ENCODE results near the gene LILRB5.
"Not testable (repeated sequence)": the region's sequence is repeated elsewhere in the genome, so short reads cannot be mapped to it uniquely, and the experiment has no call there.

Gene LILRB5

GRCh38 chr19:54207676-54207982 lies 49.4 kb downstream of the LILRB5 start:
- peaks cover 60 to 88% of the 10 kb centered on the region in 2 donors for H3K4me1 Mint-ChIP-seq
- no peaks in the 10 kb centered on the region for H3K27me3 Mint-ChIP-seq
- DNase-seq (no peak), ATAC-seq (replicated peaks) (peak; percentile 5 to 12)
- peak overlapping the region; percentile 68 to 82 for H3K4me3 Mint-ChIP-seq
- H3K36me3 Mint-ChIP-seq, result peaks cover 75 to 84% of the 10 kb centered on the region in 2 donors
- peaks cover 0 to 5% of the 10 kb centered on the region in 2 donors for H3K9me3 Mint-ChIP-seq
- H3K27ac Mint-ChIP-seq, result peak overlapping the region; percentile 99

- Mint-ChIP-seq H3K4me3 (peak overlapping the region; percentile 68 to 82), H3K4me1 (peaks cover 62 to 92% of the 10 kb centered on the region in 2 donors), H3K27ac (peak overlapping the region; percentile 99), H3K36me3 (peaks cover 76 to 87% of the 10 kb centered on the region in 2 donors)
- ATAC-seq (replicated peaks); DNase-seq; H3K27me3 Mint-ChIP-seq; H3K9me3 Mint-ChIP-seq: not testable (repeated sequence)
These were observed 49.9 kb downstream of the LILRB5 start for GRCh38 chr19:54207193-54207592.

GRCh38 chr19:54206831-54207177 lies 50.3 kb downstream of the LILRB5 start:
- Mint-ChIP-seq H3K9me3 (peaks cover 0 to 5% of the 10 kb centered on the region in 2 donors), H3K4me1 (peaks cover 62 to 96% of the 10 kb centered on the region in 2 donors), H3K36me3 (peaks cover 77 to 88% of the 10 kb centered on the region in 2 donors), H3K27ac (peak overlapping the region; percentile 42), H3K27me3 (no peaks in the 10 kb centered on the region), H3K4me3 (peak overlapping the region; percentile 68 to 82)
- ATAC-seq (replicated peaks) (no peak), DNase-seq (no peak)

GRCh38 chr19:54206030-54206830 lies 50.8 kb downstream of the LILRB5 start:
- Mint-ChIP-seq H3K9me3 (peaks cover 0 to 4% of the 10 kb centered on the region in 2 donors), H3K27me3 (no peaks in the 10 kb centered on the region), H3K4me3 (peak overlapping the region; percentile 68 to 82), H3K4me1 (peaks cover 61 to 97% of the 10 kb centered on the region in 2 donors), H3K36me3 (peaks cover 81 to 92% of the 10 kb centered on the region in 2 donors), H3K27ac (peak overlapping the region; percentile 59)
- ATAC-seq (replicated peaks) (no peak), DNase-seq (no peak)

DNA sequence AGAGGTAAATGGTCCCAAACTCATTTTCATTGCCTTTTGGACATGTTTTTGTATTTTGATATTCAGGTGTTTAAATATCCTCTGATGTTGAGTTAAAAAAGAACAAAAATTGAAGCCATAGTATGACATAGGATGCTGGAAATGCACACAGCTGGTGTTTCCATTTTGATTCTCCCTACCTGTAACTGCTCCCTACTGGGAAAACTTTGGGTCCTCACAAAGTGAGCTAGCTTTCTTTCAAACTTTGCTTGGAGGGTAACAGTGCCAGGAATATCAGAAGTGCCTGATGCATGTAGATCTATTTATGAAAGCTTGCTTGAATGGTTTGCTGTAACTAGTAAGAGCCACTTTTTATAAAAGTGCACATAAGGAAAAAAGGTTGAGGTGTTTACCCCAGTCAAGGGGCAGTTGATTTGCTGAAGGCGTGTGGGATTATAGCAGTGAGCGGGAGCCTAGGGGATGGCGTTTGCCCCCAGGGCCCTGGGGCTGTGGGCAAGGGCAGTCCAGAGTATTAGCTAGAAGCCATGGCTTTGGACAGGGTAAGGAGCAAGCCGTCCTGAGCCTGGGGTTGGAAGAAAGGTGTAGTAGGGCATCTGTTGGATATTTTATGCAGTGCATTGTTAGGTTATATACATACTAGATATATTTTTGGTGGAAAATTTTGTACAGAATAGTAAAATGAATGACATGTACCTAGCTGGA lies 52.2 kb downstream of the LILRB5 start:
- Mint-ChIP-seq H3K4me1 (peaks cover 57 to 92% of the 10 kb centered on the region in 2 donors), H3K9me3 (no peaks in the 10 kb centered on the region), H3K27me3 (no peaks in the 10 kb centered on the region), H3K27ac (peak overlapping the region; percentile 87), H3K36me3 (peaks cover 77 to 90% of the 10 kb centered on the region in 2 donors), H3K4me3 (peak overlapping the region; percentile 51 to 69)
- ATAC-seq (replicated peaks), result no peak
- DNase-seq, result no peak

- Mint-ChIP-seq H3K27ac (peak overlapping the region; percentile 83), H3K4me3 (peak overlapping the region; percentile 94 to 100), H3K27me3 (no peaks in the 10 kb centered on the region), H3K4me1 (peaks cover 45 to 81% of the 10 kb centered on the region in 2 donors), H3K36me3 (peaks cover 65 to 78% of the 10 kb centered on the region in 2 donors), H3K9me3 (no peaks in the 10 kb centered on the region)
- DNase-seq (no peak), ATAC-seq (replicated peaks) (no peak)
These were observed 53.9 kb downstream of the LILRB5 start for GRCh38 chr19:54203151-54203611.

GRCh38 chr19:54201980-54202379 lies 55.1 kb downstream of the LILRB5 start:
- H3K27ac Mint-ChIP-seq, result peak overlapping the region; percentile 100
- peaks cover 58 to 72% of the 10 kb centered on the region in 2 donors for H3K36me3 Mint-ChIP-seq
- H3K4me1 Mint-ChIP-seq, result peaks cover 36 to 69% of the 10 kb centered on the region in 2 donors

GRCh38 chr19:54201172-54201701 lies 55.8 kb downstream of the LILRB5 start:
- DNase-seq (no peak), ATAC-seq (replicated peaks) (no peak)
- no peaks in the 10 kb centered on the region for H3K9me3 Mint-ChIP-seq
- H3K27me3 Mint-ChIP-seq, result no peaks in the 10 kb centered on the region
- peak overlapping the region; percentile 100 for H3K27ac Mint-ChIP-seq
- H3K4me3 Mint-ChIP-seq, result peak overlapping the region; percentile 94 to 100
- peaks cover 51 to 66% of the 10 kb centered on the region in 2 donors for H3K36me3 Mint-ChIP-seq
- H3K4me1 Mint-ChIP-seq, result peaks cover 29 to 61% of the 10 kb centered on the region in 2 donors

More at GRCh38 chr19:54201980-54202379, 55.1 kb downstream of the LILRB5 start:
- Mint-ChIP-seq H3K9me3 (no peaks in the 10 kb centered on the region), H3K4me3 (peak overlapping the region; percentile 94 to 100), H3K27me3 (no peaks in the 10 kb centered on the region)
- DNase-seq (no peak), ATAC-seq (replicated peaks) (no peak)
